ENCODE data around the gene S1PR5.
A peak's percentile ranks its signal among the peaks of the same experiment; 100 is the strongest.
"Not testable (repeated sequence)": the region's sequence is repeated elsewhere in the genome, so short reads cannot be mapped to it uniquely, and the experiment has no call there.

Gene S1PR5

GRCh38 chr19:10535613-10536012, 18.4 kb upstream of the S1PR5 start:
- DNase-seq (ENCODE audit: low read depth) = no peak
- no peak overlapping the region for H3K4me3 ChIP-seq (ENCODE audit: control insufficient read depth, low read depth, low read length)
- TF ChIP-seq, protein P1, sequence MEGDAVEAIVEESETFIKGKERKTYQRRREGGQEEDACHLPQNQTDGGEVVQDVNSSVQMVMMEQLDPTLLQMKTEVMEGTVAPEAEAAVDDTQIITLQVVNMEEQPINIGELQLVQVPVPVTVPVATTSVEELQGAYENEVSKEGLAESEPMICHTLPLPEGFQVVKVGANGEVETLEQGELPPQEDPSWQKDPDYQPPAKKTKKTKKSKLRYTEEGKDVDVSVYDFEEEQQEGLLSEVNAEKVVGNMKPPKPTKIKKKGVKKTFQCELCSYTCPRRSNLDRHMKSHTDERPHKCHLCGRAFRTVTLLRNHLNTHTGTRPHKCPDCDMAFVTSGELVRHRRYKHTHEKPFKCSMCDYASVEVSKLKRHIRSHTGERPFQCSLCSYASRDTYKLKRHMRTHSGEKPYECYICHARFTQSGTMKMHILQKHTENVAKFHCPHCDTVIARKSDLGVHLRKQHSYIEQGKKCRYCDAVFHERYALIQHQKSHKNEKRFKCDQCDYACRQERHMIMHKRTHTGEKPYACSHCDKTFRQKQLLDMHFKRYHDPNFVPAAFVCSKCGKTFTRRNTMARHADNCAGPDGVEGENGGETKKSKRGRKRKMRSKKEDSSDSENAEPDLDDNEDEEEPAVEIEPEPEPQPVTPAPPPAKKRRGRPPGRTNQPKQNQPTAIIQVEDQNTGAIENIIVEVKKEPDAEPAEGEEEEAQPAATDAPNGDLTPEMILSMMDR (conservative IDR thresholded peaks at IDR 0.05; ENCODE audit: control insufficient read depth, insufficient read depth, low read depth, low read length) = no peak

DNA sequence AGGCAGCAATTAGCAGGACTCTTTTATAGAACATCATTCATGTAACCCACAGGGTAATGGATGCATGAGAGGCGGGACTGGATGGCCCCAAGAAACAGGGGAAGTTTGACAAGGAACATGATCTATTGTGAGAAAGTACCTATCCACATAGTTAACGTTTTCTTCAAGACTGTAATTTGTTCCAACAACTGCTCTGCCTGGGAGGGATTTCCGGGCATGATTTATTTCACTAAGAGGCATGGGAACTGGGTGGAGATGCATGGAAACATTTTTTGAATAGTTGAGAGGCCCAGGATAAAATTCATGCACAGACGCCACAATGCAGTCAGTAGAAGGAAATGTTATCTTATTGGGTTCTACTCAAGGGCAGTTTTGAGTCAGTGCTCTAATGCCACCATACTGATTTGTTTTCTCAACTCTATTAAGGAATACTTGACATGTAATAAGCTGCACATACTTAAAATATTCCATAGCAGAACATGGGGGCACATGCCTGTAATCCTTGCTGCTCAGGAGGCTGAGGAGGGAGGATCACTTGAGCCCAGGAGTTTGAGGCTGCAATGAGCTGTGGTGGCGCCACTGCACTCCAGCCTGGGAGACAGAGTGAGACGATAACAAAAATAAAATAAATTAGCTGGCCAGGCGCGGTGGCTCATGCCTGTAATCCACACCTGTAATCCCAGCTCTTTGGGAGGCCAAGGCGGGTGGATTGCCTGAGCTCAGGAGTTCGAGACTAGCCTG, 16.6 kb upstream of the S1PR5 start:
- no peak overlapping the region for H3K4me3 ChIP-seq (ENCODE audit: control insufficient read depth, low read depth, low read length)
- peak; percentile 43 for DNase-seq (ENCODE audit: low read depth)
- TF ChIP-seq, protein P1 (conservative IDR thresholded peaks at IDR 0.05; ENCODE audit: control insufficient read depth, insufficient read depth, low read depth, low read length) = no peak

GRCh38 chr19:10532457-10532856, 15.2 kb upstream of the S1PR5 start:
- H3K4me3 ChIP-seq (ENCODE audit: control insufficient read depth, low read depth, low read length) = no peak overlapping the region
- DNase-seq (ENCODE audit: low read depth) = no peak
- TF ChIP-seq, protein P1 (conservative IDR thresholded peaks at IDR 0.05; ENCODE audit: control insufficient read depth, insufficient read depth, low read depth, low read length) = no peak

DNA sequence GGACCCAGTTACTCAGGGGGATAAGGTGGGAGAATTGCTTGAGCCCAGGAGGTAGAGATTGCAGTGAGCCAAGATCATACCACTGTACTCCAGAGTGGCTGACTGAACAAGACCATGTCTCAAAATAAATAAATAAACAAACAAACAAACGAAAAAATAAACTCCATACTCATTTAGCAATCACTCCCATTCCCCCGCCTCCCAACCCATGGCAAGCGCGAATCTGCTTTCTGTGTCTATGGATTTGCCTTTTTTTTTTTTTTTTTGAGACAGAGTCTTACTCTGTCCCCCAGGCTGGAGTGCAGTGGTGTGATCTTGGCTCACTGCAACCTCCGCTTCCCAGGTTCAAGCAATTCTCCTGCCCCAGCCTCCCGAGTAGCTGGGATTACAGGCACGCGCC, 9.6 kb upstream of the S1PR5 start:
- not testable (repeated sequence) for H3K4me3 ChIP-seq (ENCODE audit: control insufficient read depth, low read depth, low read length); DNase-seq (ENCODE audit: low read depth)

- DNase-seq (ENCODE audit: low read depth) = no peak
- TF ChIP-seq, protein P1 (conservative IDR thresholded peaks at IDR 0.05; ENCODE audit: control insufficient read depth, insufficient read depth, low read depth, low read length) = no peak
- H3K4me3 ChIP-seq (ENCODE audit: control insufficient read depth, low read depth, low read length) = no peak overlapping the region
Measured at GRCh38 chr19:10525636-10526035, 8.4 kb upstream of the S1PR5 start.

GRCh38 chr19:10523135-10523636, 5.9 kb upstream of the S1PR5 start:
- no peak for DNase-seq (ENCODE audit: low read depth)
- no peak overlapping the region for H3K4me3 ChIP-seq (ENCODE audit: control insufficient read depth, low read depth, low read length)
- TF ChIP-seq, protein P1 (conservative IDR thresholded peaks at IDR 0.05; ENCODE audit: control insufficient read depth, insufficient read depth, low read depth, low read length) = no peak

DNA sequence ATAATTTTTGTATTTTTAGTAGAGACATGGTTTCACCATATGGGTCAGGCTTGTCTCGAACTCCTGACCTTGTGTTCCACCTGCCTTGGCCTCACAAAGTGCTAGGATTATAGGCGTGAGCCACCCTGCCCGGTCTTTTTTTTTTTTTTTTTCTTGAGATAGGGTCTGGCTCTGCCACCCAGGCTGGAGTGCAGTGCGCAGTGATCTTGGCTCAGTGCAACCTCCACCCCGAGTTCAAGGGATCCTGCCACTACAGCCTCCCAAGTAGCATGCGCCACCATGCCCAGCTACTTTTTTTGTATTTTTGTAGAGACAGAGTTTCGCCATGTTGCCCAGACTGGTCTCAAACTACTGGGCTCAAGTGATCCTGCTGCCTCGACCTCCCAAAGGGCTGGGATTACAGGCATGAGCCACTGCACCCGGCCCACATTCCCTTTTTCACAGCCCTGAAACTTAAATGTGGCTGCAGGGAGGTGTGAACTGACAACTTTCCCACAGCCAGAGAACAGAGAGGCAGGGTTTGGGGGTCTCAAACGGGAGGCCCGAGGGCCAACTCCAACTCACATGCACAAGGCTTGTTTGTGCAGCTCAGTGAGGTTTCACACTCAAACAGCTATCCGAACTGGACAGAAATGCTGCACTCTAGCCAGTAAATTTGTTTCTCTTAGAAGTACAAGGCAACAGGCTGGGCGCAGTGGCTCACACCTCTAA, 4.4 kb upstream of the S1PR5 start:
- DNase-seq (ENCODE audit: low read depth) = no peak
- H3K4me3 ChIP-seq (ENCODE audit: control insufficient read depth, low read depth, low read length) = no peak overlapping the region
- TF ChIP-seq, protein P1 (conservative IDR thresholded peaks at IDR 0.05; ENCODE audit: control insufficient read depth, insufficient read depth, low read depth, low read length) = no peak

Data from fibroblast of mammary gland (primary cell).